SK-N-SH treated with all-trans-retinoic acid at 6 μM for 48 hours (cell line): ENCODE results near the gene BCAS4.

Source experiments
- ARNTL ChIP-seq: fragments of 450-650 bp; formaldehyde crosslinking; IDR thresholded peaks from 2 replicates; pipeline ENCODE4 v1.5.0; 2020; ENCODE audit warnings: low read depth, mild to moderate bottlenecking, moderate library complexity, borderline replicate concordance
- BACH2 ChIP-seq: fragments of 250-450 bp; sonication (Bioruptor Pico); IDR thresholded peaks from 2 replicates; pipeline ENCODE4 v1.9.0; 2021; ENCODE audit warnings: mild to moderate bottlenecking, borderline replicate concordance
- CSDC2 ChIP-seq: fragments of 250-450 bp; sonication (Bioruptor Pico); IDR thresholded peaks from 2 replicates; pipeline ENCODE4 v1.5.0; 2020; ENCODE audit warnings: mild to moderate bottlenecking, moderate library complexity
- GLIS3 ChIP-seq: fragments of 250-450 bp; sonication (Bioruptor Pico); IDR thresholded peaks from 2 replicates; pipeline ENCODE4 v1.5.0; 2020; ENCODE audit warnings: mild to moderate bottlenecking, moderate library complexity
- ISL1 ChIP-seq: fragments of 250-450 bp; sonication (Bioruptor Pico); IDR thresholded peaks from 2 replicates; pipeline ENCODE4 v2.1.2; 2022; ENCODE audit warnings: mild to moderate bottlenecking, moderate library complexity
- OSR1 ChIP-seq: fragments of 250-450 bp; sonication (Bioruptor Pico); IDR thresholded peaks from 2 replicates; pipeline ENCODE4 v1.8.0; 2022; ENCODE audit warnings: moderate library complexity, mild to moderate bottlenecking, inconsistent platforms
- ZC3H10 ChIP-seq: fragments of 250-450 bp; sonication (Bioruptor Pico); IDR thresholded peaks from 2 replicates; pipeline ENCODE4 v1.5.1; 2021; ENCODE audit warnings: mild to moderate bottlenecking, moderate library complexity
- ZFP30 ChIP-seq: fragments of 450-650 bp; formaldehyde crosslinking; IDR thresholded peaks from 2 replicates; pipeline ENCODE4 v1.5.0; 2022; ENCODE audit warnings: mild to moderate bottlenecking, moderate library complexity
- ZNF565 ChIP-seq: fragments of 450-650 bp; formaldehyde crosslinking; conservative IDR thresholded peaks from 2 replicates; pipeline ENCODE4 v1.5.0; 2020; ENCODE audit warnings: low read depth, mild to moderate bottlenecking, moderate library complexity
- TF ChIP-seq, protein P1 (sequence below): fragments of 250-450 bp; sonication (Bioruptor Pico); IDR thresholded peaks from 2 replicates; pipeline ENCODE4 v1.5.0; 2020; ENCODE audit warnings: mild to moderate bottlenecking, moderate library complexity
- TF ChIP-seq, protein P2 (sequence below): fragments of 250-450 bp; sonication (Bioruptor Pico); IDR thresholded peaks from 2 replicates; pipeline ENCODE4 v1.8.0; 2021; ENCODE audit warnings: low read depth, mild to moderate bottlenecking, moderate library complexity, borderline replicate concordance

DNA sequence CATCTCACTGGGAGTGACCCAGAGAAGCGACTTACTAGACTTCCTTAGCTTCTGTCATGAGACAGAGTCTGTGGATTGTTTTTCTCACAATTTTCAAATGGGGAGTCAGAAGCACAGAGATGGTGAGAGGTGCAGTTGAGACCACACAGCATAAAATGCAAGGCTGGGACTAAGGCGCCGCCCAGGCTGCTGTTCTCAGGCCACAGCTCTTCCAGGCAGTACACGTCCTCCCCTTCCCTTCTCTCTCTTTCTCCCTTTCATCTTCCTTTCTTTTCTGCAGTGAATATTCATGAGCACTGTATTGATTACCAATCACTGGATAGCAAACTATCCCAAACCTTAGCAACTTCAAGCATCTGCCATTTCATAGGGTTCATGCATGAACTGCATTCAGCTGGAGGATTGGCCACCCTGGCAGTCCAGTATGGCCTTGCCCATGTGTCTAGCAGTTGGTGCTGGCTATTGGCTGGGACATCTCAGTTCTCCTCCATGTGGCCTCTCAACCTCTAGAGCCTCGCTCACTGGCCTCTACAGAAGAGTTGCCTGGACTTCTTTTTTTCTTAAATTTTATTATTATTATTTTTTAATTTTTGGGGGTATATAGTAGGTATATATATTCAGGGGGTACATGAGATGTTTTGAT lies 11.4 kb downstream of the BCAS4 start:
- TF ChIP-seq BACH2 (CRISPR knock-in tag): no peak
- no peak for TF ChIP-seq ZFP30 (CRISPR knock-in tag)
- no peak for TF ChIP-seq CSDC2 (CRISPR knock-in tag)
- no peak for TF ChIP-seq ZNF565
- TF ChIP-seq, protein P1, sequence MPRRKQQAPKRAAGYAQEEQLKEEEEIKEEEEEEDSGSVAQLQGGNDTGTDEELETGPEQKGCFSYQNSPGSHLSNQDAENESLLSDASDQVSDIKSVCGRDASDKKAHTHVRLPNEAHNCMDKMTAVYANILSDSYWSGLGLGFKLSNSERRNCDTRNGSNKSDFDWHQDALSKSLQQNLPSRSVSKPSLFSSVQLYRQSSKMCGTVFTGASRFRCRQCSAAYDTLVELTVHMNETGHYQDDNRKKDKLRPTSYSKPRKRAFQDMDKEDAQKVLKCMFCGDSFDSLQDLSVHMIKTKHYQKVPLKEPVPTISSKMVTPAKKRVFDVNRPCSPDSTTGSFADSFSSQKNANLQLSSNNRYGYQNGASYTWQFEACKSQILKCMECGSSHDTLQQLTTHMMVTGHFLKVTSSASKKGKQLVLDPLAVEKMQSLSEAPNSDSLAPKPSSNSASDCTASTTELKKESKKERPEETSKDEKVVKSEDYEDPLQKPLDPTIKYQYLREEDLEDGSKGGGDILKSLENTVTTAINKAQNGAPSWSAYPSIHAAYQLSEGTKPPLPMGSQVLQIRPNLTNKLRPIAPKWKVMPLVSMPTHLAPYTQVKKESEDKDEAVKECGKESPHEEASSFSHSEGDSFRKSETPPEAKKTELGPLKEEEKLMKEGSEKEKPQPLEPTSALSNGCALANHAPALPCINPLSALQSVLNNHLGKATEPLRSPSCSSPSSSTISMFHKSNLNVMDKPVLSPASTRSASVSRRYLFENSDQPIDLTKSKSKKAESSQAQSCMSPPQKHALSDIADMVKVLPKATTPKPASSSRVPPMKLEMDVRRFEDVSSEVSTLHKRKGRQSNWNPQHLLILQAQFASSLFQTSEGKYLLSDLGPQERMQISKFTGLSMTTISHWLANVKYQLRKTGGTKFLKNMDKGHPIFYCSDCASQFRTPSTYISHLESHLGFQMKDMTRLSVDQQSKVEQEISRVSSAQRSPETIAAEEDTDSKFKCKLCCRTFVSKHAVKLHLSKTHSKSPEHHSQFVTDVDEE (CRISPR knock-in tag): no peak
- TF ChIP-seq ISL1 (CRISPR knock-in tag): no peak
- TF ChIP-seq ZC3H10 (CRISPR knock-in tag): no peak
- TF ChIP-seq ARNTL (CRISPR knock-in tag): no peak
- no peak for TF ChIP-seq OSR1 (CRISPR knock-in tag)
- no peak for TF ChIP-seq GLIS3 (CRISPR knock-in tag)
- TF ChIP-seq, protein P2, sequence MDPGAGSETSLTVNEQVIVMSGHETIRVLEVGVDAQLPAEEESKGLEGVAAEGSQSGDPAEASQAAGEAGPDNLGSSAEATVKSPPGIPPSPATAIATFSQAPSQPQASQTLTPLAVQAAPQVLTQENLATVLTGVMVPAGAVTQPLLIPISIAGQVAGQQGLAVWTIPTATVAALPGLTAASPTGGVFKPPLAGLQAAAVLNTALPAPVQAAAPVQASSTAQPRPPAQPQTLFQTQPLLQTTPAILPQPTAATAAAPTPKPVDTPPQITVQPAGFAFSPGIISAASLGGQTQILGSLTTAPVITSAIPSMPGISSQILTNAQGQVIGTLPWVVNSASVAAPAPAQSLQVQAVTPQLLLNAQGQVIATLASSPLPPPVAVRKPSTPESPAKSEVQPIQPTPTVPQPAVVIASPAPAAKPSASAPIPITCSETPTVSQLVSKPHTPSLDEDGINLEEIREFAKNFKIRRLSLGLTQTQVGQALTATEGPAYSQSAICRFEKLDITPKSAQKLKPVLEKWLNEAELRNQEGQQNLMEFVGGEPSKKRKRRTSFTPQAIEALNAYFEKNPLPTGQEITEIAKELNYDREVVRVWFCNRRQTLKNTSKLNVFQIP (CRISPR knock-in tag): no peak
